Measurements from ENCODE around the gene PPP5C.

PPP5C gene

DNA sequence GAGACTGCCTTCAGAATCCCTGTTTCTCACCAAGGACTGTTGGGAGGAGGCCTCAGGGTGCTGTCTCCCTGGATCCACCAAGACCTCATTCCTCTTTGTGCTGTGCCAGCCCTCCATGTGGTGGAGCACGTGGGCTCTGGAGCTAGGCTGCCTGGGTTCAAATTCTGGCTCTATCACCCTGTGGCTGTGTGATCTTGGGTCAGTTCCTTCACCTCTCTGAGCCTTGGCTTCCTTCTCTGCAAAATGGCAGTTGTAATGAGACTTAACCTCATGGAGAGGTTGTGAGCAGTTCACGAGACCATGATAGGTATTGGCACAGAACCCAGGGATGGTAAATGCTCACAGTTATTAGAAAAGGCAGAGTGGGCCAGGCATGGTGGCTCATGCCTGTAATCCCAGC lies 75.5 kb downstream of the PPP5C start:
- TF ChIP-seq EZH2 (IDR thresholded peaks at IDR 0.05; ENCODE audit: borderline replicate concordance, low read depth, low read length, severe bottlenecking) = no peak
- TF ChIP-seq, protein P1, sequence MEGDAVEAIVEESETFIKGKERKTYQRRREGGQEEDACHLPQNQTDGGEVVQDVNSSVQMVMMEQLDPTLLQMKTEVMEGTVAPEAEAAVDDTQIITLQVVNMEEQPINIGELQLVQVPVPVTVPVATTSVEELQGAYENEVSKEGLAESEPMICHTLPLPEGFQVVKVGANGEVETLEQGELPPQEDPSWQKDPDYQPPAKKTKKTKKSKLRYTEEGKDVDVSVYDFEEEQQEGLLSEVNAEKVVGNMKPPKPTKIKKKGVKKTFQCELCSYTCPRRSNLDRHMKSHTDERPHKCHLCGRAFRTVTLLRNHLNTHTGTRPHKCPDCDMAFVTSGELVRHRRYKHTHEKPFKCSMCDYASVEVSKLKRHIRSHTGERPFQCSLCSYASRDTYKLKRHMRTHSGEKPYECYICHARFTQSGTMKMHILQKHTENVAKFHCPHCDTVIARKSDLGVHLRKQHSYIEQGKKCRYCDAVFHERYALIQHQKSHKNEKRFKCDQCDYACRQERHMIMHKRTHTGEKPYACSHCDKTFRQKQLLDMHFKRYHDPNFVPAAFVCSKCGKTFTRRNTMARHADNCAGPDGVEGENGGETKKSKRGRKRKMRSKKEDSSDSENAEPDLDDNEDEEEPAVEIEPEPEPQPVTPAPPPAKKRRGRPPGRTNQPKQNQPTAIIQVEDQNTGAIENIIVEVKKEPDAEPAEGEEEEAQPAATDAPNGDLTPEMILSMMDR (IDR thresholded peaks at IDR 0.05; ENCODE audit: borderline replicate concordance, extremely low read depth, low read length, poor library complexity, severe bottlenecking) = no peak
- Histone ChIP-seq H3K4me1 (ENCODE audit: insufficient read depth, low read length) (no peaks in the 10 kb centered on the region), H3K9me3 (ENCODE audit: insufficient read depth, low read length, severe bottlenecking) (no peaks in the 10 kb centered on the region), H2AFZ (ENCODE audit: low read depth, low read length) (no peak overlapping the region), H3K4me3 (ENCODE audit: low read depth in 1 of 2, low read length in 2 of 2) (no peak overlapping the region), H3K4me2 (ENCODE audit: insufficient read depth, low read length) (no peak overlapping the region), H3K27me3 (ENCODE audit: insufficient read depth, low read length, poor library complexity) (no peaks in the 10 kb centered on the region), H3K27ac (ENCODE audit: low read length) (no peak overlapping the region), H3K36me3 (ENCODE audit: insufficient read depth, low read length) (no peaks in the 10 kb centered on the region), H3K79me2 (ENCODE audit: insufficient read depth, low read length) (no peaks in the 10 kb centered on the region), H4K20me1 (ENCODE audit: insufficient read depth, low read length) (no peaks in the 10 kb centered on the region), H3K9ac (ENCODE audit: low read depth, low read length) (no peak overlapping the region)
- no peak for DNase-seq
- ATAC-seq (ENCODE audit: insufficient read depth, low read depth) = no peak

DNA sequence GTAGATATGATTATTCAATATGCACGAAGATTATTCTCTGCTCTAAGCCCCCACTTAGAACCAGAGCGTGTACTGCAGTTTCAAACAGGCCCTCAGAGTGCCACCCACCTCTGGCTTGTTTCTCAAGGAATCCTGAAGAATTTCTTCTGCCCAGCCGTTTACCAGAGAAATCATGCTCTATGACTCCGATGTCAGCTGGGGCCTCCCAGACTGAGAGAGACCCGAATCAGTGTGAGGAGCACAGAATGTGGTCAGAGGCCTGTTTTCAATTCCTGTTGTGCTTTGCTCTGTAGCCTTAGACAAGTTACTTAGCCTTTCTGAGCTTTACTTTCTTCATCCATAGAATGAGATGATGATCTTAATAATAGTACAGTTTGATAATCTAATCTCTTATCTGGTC lies 76.3 kb downstream of the PPP5C start:
- TF ChIP-seq, protein P1 (IDR thresholded peaks at IDR 0.05; ENCODE audit: borderline replicate concordance, extremely low read depth, low read length, poor library complexity, severe bottlenecking) = no peak
- no peak for TF ChIP-seq EZH2 (IDR thresholded peaks at IDR 0.05; ENCODE audit: borderline replicate concordance, low read depth, low read length, severe bottlenecking)
- H3K4me2 ChIP-seq (ENCODE audit: insufficient read depth, low read length) = no peak overlapping the region
- H3K9ac ChIP-seq (ENCODE audit: low read depth, low read length) = no peak overlapping the region
- H3K79me2 ChIP-seq (ENCODE audit: insufficient read depth, low read length) = no peaks in the 10 kb centered on the region
- H4K20me1 ChIP-seq (ENCODE audit: insufficient read depth, low read length) = no peaks in the 10 kb centered on the region
- DNase-seq (no peak), ATAC-seq (ENCODE audit: insufficient read depth, low read depth) (no peak)
- no peaks in the 10 kb centered on the region for H3K36me3 ChIP-seq (ENCODE audit: insufficient read depth, low read length)
- no peaks in the 10 kb centered on the region for H3K27me3 ChIP-seq (ENCODE audit: insufficient read depth, low read length, poor library complexity)
- no peak overlapping the region for H3K27ac ChIP-seq (ENCODE audit: low read length)
- no peak overlapping the region for H3K4me3 ChIP-seq (ENCODE audit: low read depth in 1 of 2, low read length in 2 of 2)
- no peak overlapping the region; the same call in 1 of the 2 replicates for H2AFZ ChIP-seq (ENCODE audit: low read depth, low read length)
- H3K9me3 ChIP-seq (ENCODE audit: insufficient read depth, low read length, severe bottlenecking) = no peaks in the 10 kb centered on the region
- H3K4me1 ChIP-seq (ENCODE audit: insufficient read depth, low read length) = no peaks in the 10 kb centered on the region

DNA sequence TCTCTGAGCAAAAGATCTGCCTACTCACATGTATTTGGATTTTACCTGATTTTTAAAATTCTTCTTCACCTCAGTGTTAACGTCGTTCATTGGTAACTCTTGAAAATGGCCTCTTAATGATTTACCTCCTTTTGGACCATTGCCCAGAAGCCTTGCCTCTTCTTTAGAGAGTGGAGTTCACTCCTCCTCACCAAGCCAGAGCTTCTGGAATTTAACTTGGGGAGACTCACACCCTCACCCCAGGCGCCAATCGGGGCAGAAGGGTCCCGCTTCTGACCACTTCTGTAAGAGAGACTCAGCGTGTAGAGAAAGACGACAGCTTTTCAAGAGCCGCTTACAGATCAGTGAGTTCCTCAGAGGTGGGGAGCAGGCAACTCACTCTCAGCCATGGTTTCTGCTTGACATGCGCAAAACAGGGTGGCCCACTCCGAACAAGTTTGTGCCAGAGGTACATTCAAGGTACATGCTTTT lies 79.2 kb downstream of the PPP5C start:
- Histone ChIP-seq H3K36me3 (ENCODE audit: insufficient read depth, low read length) (no peaks in the 10 kb centered on the region), H3K4me3 (ENCODE audit: low read depth in 1 of 2, low read length in 2 of 2) (no peak overlapping the region), H3K4me2 (ENCODE audit: insufficient read depth, low read length) (no peak overlapping the region), H3K27ac (ENCODE audit: low read length) (no peak overlapping the region), H3K4me1 (ENCODE audit: insufficient read depth, low read length) (no peaks in the 10 kb centered on the region), H2AFZ (ENCODE audit: low read depth, low read length) (no peak overlapping the region), H3K27me3 (ENCODE audit: insufficient read depth, low read length, poor library complexity) (no peaks in the 10 kb centered on the region), H3K79me2 (ENCODE audit: insufficient read depth, low read length) (no peaks in the 10 kb centered on the region), H3K9ac (ENCODE audit: low read depth, low read length) (no peak overlapping the region), H3K9me3 (ENCODE audit: insufficient read depth, low read length, severe bottlenecking) (no peaks in the 10 kb centered on the region), H4K20me1 (ENCODE audit: insufficient read depth, low read length) (no peaks in the 10 kb centered on the region)
- DNase-seq = no peak
- no peak for TF ChIP-seq EZH2 (IDR thresholded peaks at IDR 0.05; ENCODE audit: borderline replicate concordance, low read depth, low read length, severe bottlenecking)
- TF ChIP-seq, protein P1 (IDR thresholded peaks at IDR 0.05; ENCODE audit: borderline replicate concordance, extremely low read depth, low read length, poor library complexity, severe bottlenecking) = no peak
- no peak for ATAC-seq (ENCODE audit: insufficient read depth, low read depth)
